MM.1S (cell line): ENCODE results near the gene RALGPS2.

Experiments
- CTCF ChIP-seq: fragments of 300-600 bp; sonication (generic); IDR thresholded peaks from 2 replicates; pipeline ENCODE4 v1.5.1; 2016; ENCODE audit warnings: antibody characterized with exemption, low read length, mixed read lengths
- EZH2phosphoT487 ChIP-seq: fragments of 300-600 bp; sonication (generic); IDR thresholded peaks from 2 replicates; pipeline ENCODE4 v1.6.1; 2018; ENCODE audit warnings: antibody characterized with exemption, low read length

DNA sequence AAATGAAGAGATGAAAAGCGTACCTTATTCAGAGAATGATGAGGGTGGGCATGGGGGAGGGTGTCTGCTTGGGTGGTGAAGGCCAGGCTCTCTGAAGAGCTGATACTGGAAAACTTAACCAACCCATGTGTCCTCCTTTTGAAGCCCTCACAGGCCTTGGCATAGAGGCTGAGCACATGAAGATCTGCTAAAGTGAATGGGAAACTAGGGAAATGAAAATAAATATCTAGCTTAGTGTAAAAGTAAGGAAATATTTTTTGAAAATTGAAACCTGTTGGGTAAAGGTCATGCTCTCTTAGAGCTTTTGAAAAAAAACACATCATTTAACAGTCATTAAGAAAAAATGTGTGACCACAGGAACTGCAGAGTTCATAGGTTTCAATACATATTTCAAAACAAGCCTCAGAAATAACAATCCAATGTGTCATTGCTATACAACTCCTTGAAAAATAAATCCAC is 40.5 kb upstream of the RALGPS2 start:
- TF ChIP-seq EZH2phosphoT487: no peak
- no peak for TF ChIP-seq CTCF
